Measurements from ENCODE around the gene PPP2R1B. TPM values are rescaled to one million over a fixed set of nuclear protein-coding genes. Genes with fewer than 3 reads are reported as not detected.

PPP2R1B gene
- polyA plus RNA-seq, 1 donor (not counting 4 experiments of a cell fraction or from before 2014, with no cell fraction given): 33.6 TPM

GRCh38 chr11:111796696-111797095, 30.5 kb upstream of the PPP2R1B start:
- H3K4me2 ChIP-seq (ENCODE audit: control insufficient read depth, extremely low read depth, insufficient read depth, low read depth, low read length): no peak overlapping the region
- H3K27ac ChIP-seq (ENCODE audit: control insufficient read depth, insufficient read depth, low read length): no peak overlapping the region
- FAIRE-seq: no peak

GRCh38 chr11:111795334-111795985, 29.3 kb upstream of the PPP2R1B start:
- Histone ChIP-seq H3K9me1 (ENCODE audit: control insufficient read depth, extremely low read depth, insufficient read depth, low read length) (no peaks in the 10 kb centered on the region), H3K79me2 (ENCODE audit: control insufficient read depth, insufficient read depth, low read length) (no peaks in the 10 kb centered on the region), H3K4me1 (ENCODE audit: control insufficient read depth, extremely low read depth, insufficient read depth, low read length) (peaks cover 11% of the 10 kb centered on the region), H3K36me3 (ENCODE audit: control insufficient read depth in 2 of 2, extremely low read depth in 1 of 2, insufficient read depth in 2 of 2, low read length in 2 of 2) (peaks cover 0 to 3% of the 10 kb centered on the region in 2 experiments), H3K27me3 (ENCODE audit: control insufficient read depth, extremely low read depth, insufficient read depth, low read length) (no peaks in the 10 kb centered on the region), H3K4me3 (ENCODE audit: control insufficient read depth in 2 of 3, extremely low read depth in 1 of 3, insufficient read depth in 2 of 3, low read depth in 1 of 3, low read length in 3 of 3) (no peak overlapping the region), H3K4me2 (ENCODE audit: control insufficient read depth, extremely low read depth, insufficient read depth, low read depth, low read length) (no peak overlapping the region), H3K9ac (ENCODE audit: control insufficient read depth, extremely low read depth, insufficient read depth, low read length) (no peak overlapping the region), H3K9me3 (ENCODE audit: control insufficient read depth, low read depth, low read length) (no peaks in the 10 kb centered on the region), H4K20me1 (ENCODE audit: control insufficient read depth, extremely low read depth, insufficient read depth, low read length) (no peaks in the 10 kb centered on the region), H2AFZ (ENCODE audit: control insufficient read depth, low read length) (no peak overlapping the region), H3K27ac (ENCODE audit: control insufficient read depth, insufficient read depth, low read length) (no peak overlapping the region)
- no peak for DNase-seq (ENCODE audit: low read depth, low spot score)
- TF ChIP-seq EZH2 (IDR thresholded peaks at IDR 0.05; ENCODE audit: low read length): no peak
- no peak for TF ChIP-seq CTCF (optimal IDR thresholded peaks at IDR 0.05 in 1 of 3, IDR thresholded peaks at IDR 0.05 in 1 of 3, conservative IDR thresholded peaks at IDR 0.05 in 1 of 3; ENCODE audit: extremely low read depth in 1 of 3, insufficient read depth in 2 of 3, low read length in 3 of 3)
- no peak for FAIRE-seq
- dilution Hi-C loops (cut with MboI; ENCODE audit: extremely low pct_ligation_motif_present, low sequenced_read_pairs): no loop called here

More at GRCh38 chr11:111796696-111797095, 30.5 kb upstream of the PPP2R1B start:
- Histone ChIP-seq H3K4me1 (ENCODE audit: control insufficient read depth, extremely low read depth, insufficient read depth, low read length) (peaks cover 11% of the 10 kb centered on the region), H3K9ac (ENCODE audit: control insufficient read depth, extremely low read depth, insufficient read depth, low read length) (no peak overlapping the region), H3K79me2 (ENCODE audit: control insufficient read depth, insufficient read depth, low read length) (no peaks in the 10 kb centered on the region), H3K9me3 (ENCODE audit: control insufficient read depth, low read depth, low read length) (no peaks in the 10 kb centered on the region), H3K9me1 (ENCODE audit: control insufficient read depth, extremely low read depth, insufficient read depth, low read length) (no peaks in the 10 kb centered on the region), H3K4me3 (ENCODE audit: control insufficient read depth in 2 of 3, extremely low read depth in 1 of 3, insufficient read depth in 2 of 3, low read depth in 1 of 3, low read length in 3 of 3) (no peak overlapping the region), H3K36me3 (ENCODE audit: control insufficient read depth in 2 of 2, extremely low read depth in 1 of 2, insufficient read depth in 2 of 2, low read length in 2 of 2) (peaks cover 0 to 3% of the 10 kb centered on the region in 2 experiments), H3K27me3 (ENCODE audit: control insufficient read depth, extremely low read depth, insufficient read depth, low read length) (no peaks in the 10 kb centered on the region), H4K20me1 (ENCODE audit: control insufficient read depth, extremely low read depth, insufficient read depth, low read length) (no peaks in the 10 kb centered on the region), H2AFZ (ENCODE audit: control insufficient read depth, low read length) (no peak overlapping the region)
- no peak for DNase-seq (ENCODE audit: low read depth, low spot score)
- dilution Hi-C loops (cut with MboI; ENCODE audit: extremely low pct_ligation_motif_present, low sequenced_read_pairs): no loop called here
- TF ChIP-seq CTCF (optimal IDR thresholded peaks at IDR 0.05 in 1 of 3, IDR thresholded peaks at IDR 0.05 in 1 of 3, conservative IDR thresholded peaks at IDR 0.05 in 1 of 3; ENCODE audit: extremely low read depth in 1 of 3, insufficient read depth in 2 of 3, low read length in 3 of 3): no peak
- no peak for TF ChIP-seq EZH2 (IDR thresholded peaks at IDR 0.05; ENCODE audit: low read length)
